H1 (cell line): ENCODE data around the gene BCKDHB. TPM values are rescaled to one million over a fixed set of nuclear protein-coding genes. Genes with fewer than 3 reads are reported as not detected.

ENCODE experiments used
- CTCF ChIA-PET: fragments of 300-600 bp; sonication (Branson Sonifier 250); formaldehyde crosslinking; loops from one replicate; lab custom pipeline; 2021; ENCODE audit not compliant: partially characterized antibody; lab: Charles Lee
- POLR2A ChIA-PET: fragments of 300-600 bp; sonication (Branson Sonifier 250); formaldehyde crosslinking; loops from one replicate; lab custom pipeline; 2021; ENCODE audit warnings: inconsistent platforms; ENCODE audit not compliant: partially characterized antibody; lab: Charles Lee
- DNase-seq, 2 experiments: peaks; one replicate each; pipeline versions ENCODE4 v3.0.0 to v3.0.0-alpha.2; 2010 to 2022; ENCODE audit warnings: low spot score in 2 of 2, low read depth in 1 of 2, mixed read lengths in 1 of 2
- FAIRE-seq: peaks from 2 replicates; lab custom pipeline; 2011; peaks lifted over from hg19 to GRCh38; lab: Jason Lieb, UNC
- H2AFZ ChIP-seq: 2 replicates; pipeline ENCODE4 v1.8.1; 2012; ENCODE audit warnings: low read length, inconsistent platforms
- H2AK5ac ChIP-seq: 2 replicates; pipeline ENCODE4 v1.6.1; 2013; ENCODE audit warnings: low read depth, low read length
- H2BK120ac ChIP-seq: replicated peaks from 2 replicates; pipeline ENCODE3; 2013; ENCODE audit warnings: low read depth, low read length, inconsistent platforms
- H2BK12ac ChIP-seq: 2 replicates; pipeline ENCODE4 v1.6.1; 2013; ENCODE audit warnings: low read depth, low read length
- H2BK15ac ChIP-seq: 2 replicates; pipeline ENCODE4 v1.6.1; 2013; ENCODE audit warnings: low read length
- H2BK20ac ChIP-seq: 2 replicates; pipeline ENCODE4 v1.6.1; 2013; ENCODE audit warnings: low read length
- H2BK5ac ChIP-seq: 2 replicates; pipeline ENCODE4 v1.6.1; 2013; ENCODE audit warnings: low read depth, low read length
- H3K14ac ChIP-seq: 2 replicates; pipeline ENCODE4 v1.6.1; 2013; ENCODE audit warnings: inconsistent platforms; ENCODE audit not compliant: insufficient read length
- H3K18ac ChIP-seq: 2 replicates; pipeline ENCODE4 v1.6.1; 2013; ENCODE audit warnings: low read length; ENCODE audit errors: extremely low read depth
- H3K23ac ChIP-seq: 2 replicates; pipeline ENCODE4 v1.6.1; 2013; ENCODE audit warnings: inconsistent platforms; ENCODE audit not compliant: insufficient read length
- H3K23me2 ChIP-seq: 2 replicates; pipeline ENCODE4 v1.6.1; 2013; ENCODE audit warnings: low read depth, low read length
- H3K27ac ChIP-seq: 2 replicates; pipeline ENCODE4 v1.6.1; 2011; ENCODE audit warnings: low read depth, low read length, inconsistent platforms
- H3K27me3 ChIP-seq, 4 experiments: replicated peaks in 1 of 4; 1 replicate in 1 of 4; 2 replicates in 3 of 4; pipeline versions ENCODE4 v1.6.1 to v1.8.1; 2011 to 2013; ENCODE audit warnings: low read length in 3 of 4, mild to moderate bottlenecking in 3 of 4, inconsistent platforms in 2 of 4, mixed read lengths in 2 of 4, moderate library complexity in 1 of 4; ENCODE audit not compliant: control insufficient read depth in 3 of 4, insufficient read depth in 3 of 4; ENCODE audit errors: extremely low read depth in 1 of 4
- H3K36me3 ChIP-seq, 4 experiments: 2 replicates each; pipeline versions ENCODE4 v1.6.1 to v1.8.1; 2011 to 2013; ENCODE audit warnings: mild to moderate bottlenecking in 4 of 4, low read length in 3 of 4, moderate library complexity in 2 of 4, control low read depth in 1 of 4, inconsistent platforms in 1 of 4; ENCODE audit not compliant: insufficient read depth in 4 of 4, control insufficient read depth in 2 of 4
- H3K4ac ChIP-seq: replicated peaks from 2 replicates; pipeline ENCODE3; 2013; ENCODE audit warnings: low read length, low read depth, mixed read lengths, inconsistent platforms; ENCODE audit not compliant: insufficient read length
- H3K4me1 ChIP-seq, 4 experiments: replicated peaks in 1 of 4; 1 replicate in 1 of 4; 2 replicates in 3 of 4; pipeline versions ENCODE4 v1.6.1 to v1.8.1; 2011 to 2013; ENCODE audit warnings: low read length in 3 of 4, inconsistent platforms in 2 of 4, mixed read lengths in 1 of 4; ENCODE audit not compliant: insufficient read depth in 4 of 4, control insufficient read depth in 3 of 4
- H3K4me2 ChIP-seq, 2 experiments: 2 replicates each; pipeline versions ENCODE4 v1.6.1 to v1.8.1; 2011 to 2013; ENCODE audit warnings: low read depth in 2 of 2, low read length in 2 of 2, control low read depth in 1 of 2, inconsistent platforms in 1 of 2, mild to moderate bottlenecking in 1 of 2; ENCODE audit not compliant: insufficient read depth in 1 of 2
- H3K4me3 ChIP-seq, 4 experiments: fragments of 200-600, 300-600 bp in 1 of 4; sonication (generic), shearing (Covaris generic), sonication (Bioruptor Twin) in 1 of 4; 2 replicates each; pipeline versions ENCODE4 v1.5.1 to v1.8.1; 2011 to 2016; ENCODE audit warnings: low read length in 4 of 4, low read depth in 3 of 4, control low read depth in 2 of 4, inconsistent platforms in 2 of 4, mild to moderate bottlenecking in 2 of 4, mixed read lengths in 1 of 4, moderate library complexity in 1 of 4; ENCODE audit not compliant: insufficient read depth in 2 of 4; ENCODE audit errors: extremely low read depth in 1 of 4
- H3K56ac ChIP-seq: replicated peaks from 2 replicates; pipeline ENCODE3; 2013; ENCODE audit warnings: low read depth, mild to moderate bottlenecking, mixed read lengths, low read length, inconsistent platforms; ENCODE audit not compliant: insufficient read length
- H3K79me1 ChIP-seq: 2 replicates; pipeline ENCODE4 v1.6.1; 2013; ENCODE audit warnings: low read depth, low read length, control low read depth
- H3K79me2 ChIP-seq, 2 experiments: 2 replicates each; pipeline versions ENCODE4 v1.6.1 to v1.8.1; 2012 to 2013; ENCODE audit warnings: low read length in 2 of 2, mild to moderate bottlenecking in 2 of 2, inconsistent platforms in 1 of 2; ENCODE audit not compliant: insufficient read depth in 2 of 2, control insufficient read depth in 1 of 2
- H3K9ac ChIP-seq, 4 experiments: replicated peaks in 1 of 4; 1 replicate in 1 of 4; 2 replicates in 3 of 4; pipeline versions ENCODE4 v1.6.1 to v1.8.1; 2011 to 2013; ENCODE audit warnings: low read depth in 3 of 4, low read length in 3 of 4, control low read depth in 2 of 4, mild to moderate bottlenecking in 2 of 4, moderate library complexity in 2 of 4, inconsistent platforms in 1 of 4; ENCODE audit errors: extremely low read depth in 1 of 4
- H3K9me3 ChIP-seq, 2 experiments: 2 replicates each; pipeline versions ENCODE4 v1.6.1 to v1.8.1; 2012 to 2013; ENCODE audit warnings: mild to moderate bottlenecking in 2 of 2, moderate library complexity in 2 of 2, control low read depth in 1 of 2, inconsistent platforms in 1 of 2, low read depth in 1 of 2, low read length in 1 of 2, mixed read lengths in 1 of 2; ENCODE audit not compliant: insufficient read depth in 2 of 2
- H4K20me1 ChIP-seq, 2 experiments: replicated peaks in 1 of 2; 2 replicates each; pipeline versions ENCODE3 to v1.8.1; 2011 to 2013; ENCODE audit warnings: inconsistent platforms in 2 of 2, low read length in 2 of 2, mild to moderate bottlenecking in 1 of 2; ENCODE audit not compliant: insufficient read depth in 2 of 2, control insufficient read depth in 1 of 2
- H4K5ac ChIP-seq: 2 replicates; pipeline ENCODE4 v1.6.1; 2013; ENCODE audit warnings: low read length, low read depth, mixed read lengths, inconsistent platforms; ENCODE audit not compliant: insufficient read length
- H4K8ac ChIP-seq: 2 replicates; pipeline ENCODE4 v1.8.0; 2013; ENCODE audit warnings: mild to moderate bottlenecking, moderate library complexity, low read length, inconsistent platforms; ENCODE audit not compliant: insufficient read depth; ENCODE audit errors: extremely low read depth
- H4K91ac ChIP-seq: replicated peaks from 2 replicates; pipeline ENCODE3; 2013; ENCODE audit warnings: low read length, mixed read lengths, inconsistent platforms; ENCODE audit not compliant: insufficient read length
- KDM4A ChIP-seq: IDR thresholded peaks from one replicate; pipeline ENCODE4 v1.7.1; 2012; ENCODE audit warnings: low read depth, mild to moderate bottlenecking, moderate library complexity, low read length, inconsistent platforms; ENCODE audit not compliant: severe bottlenecking
- WGBS, 2 experiments: shearing (Covaris generic) in 1 of 2; methylation state at CpG; one replicate each; pipeline versions ENCODE4 v1.1.6 to v1.1.7; 2013 to 2015; ENCODE audit warnings: low lambda C conversion rate in 2 of 2, mixed read lengths in 2 of 2, inconsistent platforms in 1 of 2, low coverage in 1 of 2, missing lambda C conversion rate in 1 of 2; ENCODE audit not compliant: insufficient replicate concordance in 2 of 2, insufficient coverage in 1 of 2, insufficient read length in 1 of 2; ENCODE audit errors: extremely low coverage in 1 of 2, missing lambda C conversion rate in 1 of 2; 5-methylcytosine and 5-hydroxymethylcytosine counted together
- polyA plus RNA-seq, 7 experiments: library from polyadenylated mRNA; depleted of rRNA in 3 of 7; stranded (reverse) in 5 of 7; unstranded in 2 of 7; fragments of >200 nt in 5 of 7; fragments of 200-250 nt in 2 of 7; gene quantifications; 1 replicate in 5 of 7; 2 replicates in 1 of 7; 4 replicates in 1 of 7; pipeline versions ENCODE4 v1.2.1 to v1.2.3, GENCODE V29; 2011 to 2013; ENCODE audit warnings: missing spikeins in 2 of 7, mixed read lengths in 2 of 7
- total RNA-seq: library from RNA; stranded (reverse); fragmentation: NEBNext Ultra II Directional; extraction: Animal tissue kit (Norgen Biotek cat#: 25700); gene quantifications from 2 replicates; pipeline ENCODE4 v1.2.1, GENCODE V29; 2021

BCKDHB gene
- total and polyA plus RNA-seq, 2 of the 8 experiments (the other 6 are each of a cell fraction or from before 2014, with no cell fraction given), result 22.1 to 30.8 TPM

GRCh38 chr6:80331974-80332373 lies 225.5 kb downstream of the BCKDHB start:
- Histone ChIP-seq H4K20me1 (no peaks in the 10 kb centered on the region), H3K14ac (no peak overlapping the region), H2BK15ac (no peak overlapping the region), H3K4me3 (peak overlapping the region in 1 of 4 experiments; percentile 46; a peak in 1 of 8 replicates), H3K27me3 (no peaks in the 10 kb centered on the region), H2AFZ (no peak overlapping the region), H4K5ac (no peak overlapping the region), H3K56ac (no peak overlapping the region), H3K23me2 (no peaks in the 10 kb centered on the region), H3K79me2 (no peaks in the 10 kb centered on the region), H2AK5ac (no peak overlapping the region), H2BK120ac (peak overlapping the region; percentile 19), H2BK20ac (peak overlapping the region; percentile 56; the same call in 1 of the 2 replicates), H2BK5ac (peak overlapping the region; percentile 79; the same call in 1 of the 2 replicates), H2BK12ac (peak overlapping the region; percentile 11; the same call in 1 of the 2 replicates), H3K23ac (no peak overlapping the region), H3K4ac (no peak overlapping the region), H3K9me3 (no peaks in the 10 kb centered on the region), H3K4me1 (peaks cover 7 to 46% (median 18%) of the 10 kb centered on the region in 4 experiments), H3K79me1 (no peaks in the 10 kb centered on the region), H3K36me3 (no peaks in the 10 kb centered on the region), H3K9ac (no peak overlapping the region), H3K27ac (no peak overlapping the region), H4K8ac (no peak overlapping the region), H4K91ac (peak overlapping the region; percentile 15), H3K4me2 (peak overlapping the region; percentile 50 to 59), H3K18ac (peak overlapping the region; percentile 56; the same call in 1 of the 2 replicates)
- WGBS, 2 experiments, result 36% methylated on average over 3 of the region's 3 CpGs; no CpG with 5 or more reads in 1 of the 2 experiments
- ChIA-PET POLR2A (no interaction called here), CTCF (interaction anchor here (1.4 to 4.3 kb wide), 4 partner anchors 10 to 118 kb away, joined by 3 to 22 read pairs (median 5); no protein-coding TSS in a partner anchor)
- DNase-seq, result no peak
- TF ChIP-seq KDM4A, result no peak
- FAIRE-seq, result no peak
